Right ventricle myocardium inferior (tissue), 1 donor: ENCODE results near the gene CREB5. TPM values are rescaled to one million over a fixed set of nuclear protein-coding genes. Genes with fewer than 3 reads are reported as not detected.

Source experiments
- total RNA-seq: library from RNA; stranded (reverse); fragmentation: NEBNext Ultra II Directional; extraction: Animal tissue kit (Norgen Biotek cat#: 25700); gene quantifications from one replicate; pipeline ENCODE4 v1.2.1, GENCODE V29; 2021
- donor health status: DM: no; HTN: yes; CAD: no; lungs with severe emphysema.

CREB5 gene
- total RNA-seq, 1 donor from 2014 or later, result 4.8 TPM

Other genes starting within 250 kb of the CREB5 start
- 25.6 TPM for gene JAZF1, start 231.7 kb upstream of the CREB5 start, total RNA-seq